AG08396 (cell line): ENCODE measurements around the gene SPATS2L.

ENCODE experiments used
- DNase-seq: peaks from one replicate; pipeline ENCODE4 v3.0.0; 2012; ENCODE audit warnings: low spot score, mixed read lengths

Gene SPATS2L

DNA sequence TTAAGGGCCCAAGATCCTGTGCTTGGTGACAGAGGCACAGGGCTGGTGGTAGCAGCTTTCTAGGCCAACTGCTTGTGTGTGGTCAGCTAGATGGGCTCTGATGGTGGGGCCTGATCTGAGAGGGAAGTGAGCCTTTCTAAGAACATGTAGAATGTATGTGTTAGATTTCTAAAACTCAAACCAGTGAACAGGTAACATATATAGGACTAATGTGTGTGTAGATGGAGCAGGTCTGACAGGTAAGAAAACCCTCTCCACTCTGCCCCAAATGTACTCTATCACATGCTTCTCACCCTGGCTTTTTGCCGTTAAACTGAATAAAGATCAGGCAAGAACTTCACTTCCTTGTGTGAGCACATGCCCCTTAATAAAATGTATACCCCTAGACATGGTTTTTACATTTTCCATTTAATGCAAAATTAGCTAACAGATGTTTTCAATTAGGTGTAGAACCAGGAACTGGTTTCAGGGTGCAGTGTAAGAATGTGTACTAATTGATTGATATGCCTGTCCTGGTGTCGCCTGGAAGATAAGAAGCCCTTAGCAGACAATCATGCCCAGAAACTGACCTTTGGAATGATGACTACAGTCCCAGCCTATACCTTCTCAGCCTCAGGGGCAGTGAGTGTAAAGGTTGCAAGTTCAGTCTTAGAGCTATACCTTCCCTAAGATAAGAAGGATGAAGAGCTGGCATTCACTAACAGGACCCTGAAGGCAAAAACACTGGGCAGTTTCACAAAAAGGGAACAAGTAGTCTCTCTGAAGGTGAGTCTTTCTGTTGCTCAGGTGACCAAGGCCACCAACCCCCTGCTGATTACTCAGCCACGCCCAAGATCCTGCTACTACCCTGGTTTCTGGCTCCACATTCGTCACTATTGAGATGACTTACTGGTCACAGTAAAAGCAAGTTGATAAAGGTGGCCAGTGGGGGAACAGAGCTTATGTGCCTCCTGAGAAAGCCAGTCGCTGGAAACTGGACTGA lies 71.2 kb downstream of the SPATS2L start:
- no peak for DNase-seq

DNA sequence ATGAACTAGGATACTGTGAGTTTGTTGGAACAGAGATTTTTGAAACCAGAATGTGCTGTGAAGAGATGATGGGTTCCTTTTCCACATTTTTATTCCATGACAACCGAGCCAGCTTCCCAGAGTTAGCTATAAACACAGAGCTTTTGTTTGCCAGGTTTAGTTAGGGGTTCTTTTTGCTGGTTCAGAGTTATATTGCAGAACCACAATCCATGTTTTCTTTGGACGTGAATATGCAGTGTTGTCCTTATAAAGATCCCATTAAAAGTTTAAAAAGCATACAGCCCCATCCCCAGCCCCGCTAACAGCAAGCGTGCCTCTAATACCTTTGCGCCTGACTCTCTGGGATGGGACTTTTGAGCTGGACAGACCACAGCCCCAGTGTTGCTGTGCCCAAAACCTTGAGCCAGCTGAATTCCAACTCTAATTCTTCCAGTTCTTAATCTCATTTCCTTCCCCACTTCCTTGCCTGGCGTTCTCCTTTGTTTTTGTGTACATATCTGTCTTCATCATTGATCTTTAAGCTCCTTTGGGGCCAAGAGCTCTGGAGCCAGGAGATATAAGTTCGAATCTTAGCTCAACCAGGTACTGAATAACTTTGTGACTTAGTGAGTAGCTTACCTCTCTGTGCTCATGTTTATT lies 72.3 kb downstream of the SPATS2L start:
- peak; percentile 47 for DNase-seq

DNA sequence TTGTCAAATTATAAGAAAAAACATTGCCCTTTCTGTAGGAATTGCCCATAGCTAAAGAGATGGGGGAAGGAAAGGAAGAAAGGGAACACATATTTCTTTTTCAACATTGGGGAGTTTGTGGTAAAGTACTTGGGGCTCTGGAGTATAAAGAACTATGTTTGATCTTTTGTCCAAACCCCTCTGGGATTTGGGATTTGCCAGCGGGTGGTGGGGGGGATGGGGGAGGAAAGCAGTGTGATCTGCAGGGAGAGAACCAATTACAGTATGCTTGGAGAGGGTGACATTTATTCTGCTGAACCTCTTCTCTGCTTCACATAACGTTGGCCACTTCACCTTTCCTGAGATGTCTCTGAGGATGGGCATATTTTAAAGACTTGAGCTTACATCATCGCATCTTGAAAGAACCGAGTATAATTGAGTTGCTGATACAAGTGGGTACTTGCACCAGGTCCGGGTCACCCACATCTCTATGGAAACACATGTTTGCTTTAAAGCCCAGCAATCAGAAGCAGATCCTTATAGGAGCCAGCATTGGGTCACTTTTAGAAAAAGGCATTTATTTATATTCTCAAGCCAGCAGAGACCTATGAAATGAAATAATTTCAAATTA lies 73.1 kb downstream of the SPATS2L start:
- no peak for DNase-seq

DNA sequence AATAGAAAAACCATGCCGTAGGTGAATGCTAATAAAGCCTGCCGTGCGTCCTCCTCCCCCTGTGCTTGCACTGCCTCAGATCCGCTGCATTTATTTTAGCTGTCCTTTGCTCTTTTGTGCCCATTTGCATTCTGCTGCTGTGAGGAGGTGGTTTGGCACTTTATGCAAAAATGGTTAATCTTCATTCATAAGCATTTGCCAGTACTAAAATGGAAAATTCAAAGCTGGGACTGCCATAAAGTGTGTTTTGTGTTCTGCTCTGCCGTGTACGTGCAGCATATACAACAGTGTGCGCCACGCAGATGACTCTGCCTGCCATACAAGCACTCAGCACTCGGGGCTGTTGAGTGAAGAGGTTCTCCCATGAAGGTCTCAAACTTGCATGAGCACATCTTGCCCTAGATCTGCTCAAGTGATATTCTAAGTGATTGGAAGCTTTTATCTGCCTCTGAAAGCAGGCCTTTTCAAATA lies 73.6 kb downstream of the SPATS2L start:
- no peak for DNase-seq

DNA sequence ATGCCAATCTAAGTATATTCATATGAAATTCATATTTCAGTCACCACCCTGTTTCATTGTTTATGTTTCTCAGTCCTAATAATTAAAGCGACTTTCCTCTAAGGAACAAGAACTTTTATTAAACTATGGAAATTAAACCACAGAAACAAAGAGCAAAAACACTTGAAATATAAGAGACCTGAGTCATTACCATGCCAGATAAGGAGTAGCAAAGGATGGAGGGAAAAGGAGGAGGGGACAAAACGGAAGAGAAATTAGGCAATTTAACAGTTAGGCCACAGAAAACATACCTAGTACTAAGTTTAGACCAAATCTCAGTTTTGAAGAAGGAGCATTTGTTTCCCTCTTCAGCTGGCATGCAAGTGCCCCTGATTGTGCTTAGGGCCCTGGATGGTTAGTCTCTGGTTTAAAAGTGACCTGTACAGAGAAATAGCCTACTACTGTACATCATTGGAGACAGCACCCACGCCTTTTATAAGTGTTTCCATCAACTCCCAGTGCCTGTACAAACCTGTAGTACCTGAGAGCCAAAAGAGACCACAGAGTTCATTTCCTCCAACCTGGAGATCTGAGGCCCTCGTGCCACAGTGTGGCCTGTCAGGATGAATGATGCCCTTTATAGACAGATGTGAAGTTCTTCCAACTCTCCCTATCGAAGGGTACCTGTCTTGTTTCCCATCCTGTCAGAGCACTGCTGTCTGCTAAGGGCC lies 74.5 kb downstream of the SPATS2L start:
- DNase-seq = peak; percentile 41

DNA sequence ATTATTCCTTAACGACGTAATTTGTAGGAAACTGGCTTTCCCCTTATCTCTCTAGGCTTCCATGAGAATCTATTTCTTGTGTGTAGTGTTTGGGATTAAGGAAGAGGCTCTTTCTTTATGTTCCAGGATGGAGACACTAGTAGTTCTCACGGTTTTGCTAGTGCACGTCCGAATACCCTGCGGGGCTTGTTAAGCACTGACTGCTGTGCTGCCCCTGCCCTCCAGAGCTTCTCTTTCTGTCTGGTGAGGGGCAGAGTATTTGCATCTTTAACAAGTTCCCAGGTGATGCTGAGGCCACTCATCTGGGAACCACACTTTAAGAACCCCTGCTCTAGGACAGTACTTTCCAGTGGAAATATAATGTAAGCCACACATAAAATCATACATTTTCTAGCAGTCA lies 76.4 kb downstream of the SPATS2L start:
- no peak for DNase-seq

DNA sequence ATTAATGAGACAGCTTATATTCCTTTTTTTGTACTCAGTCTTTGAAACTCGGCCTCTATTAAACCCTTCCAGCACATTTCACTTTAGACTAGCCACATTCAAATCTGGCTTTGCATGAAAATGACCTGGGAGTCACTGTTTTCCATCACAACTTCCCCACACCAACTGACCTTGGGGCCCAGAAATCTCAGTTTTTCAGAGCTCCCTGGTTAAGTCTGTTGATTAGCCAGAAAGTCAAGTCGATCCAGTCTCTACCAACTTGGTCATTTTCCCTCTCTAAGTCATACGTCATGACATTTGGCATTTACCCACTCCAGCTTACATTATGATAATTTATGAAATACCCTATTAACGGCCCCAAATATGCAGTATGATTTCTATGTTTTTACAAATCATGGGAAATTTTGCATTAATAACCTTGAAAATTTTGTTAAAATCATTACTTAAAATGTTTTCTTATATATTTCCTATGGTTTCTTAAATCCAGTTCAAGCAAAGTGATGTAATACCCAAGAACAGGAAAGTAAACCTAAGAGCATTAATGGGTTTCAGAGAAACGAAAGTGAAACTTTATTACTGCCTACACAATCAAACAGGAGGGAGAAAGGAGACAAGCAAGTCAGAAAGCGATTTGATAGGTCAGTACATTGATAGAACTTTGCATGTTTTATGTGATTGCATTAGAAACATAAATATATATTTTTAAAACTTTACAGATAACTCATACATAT lies 77.1 kb downstream of the SPATS2L start:
- DNase-seq = no peak

DNA sequence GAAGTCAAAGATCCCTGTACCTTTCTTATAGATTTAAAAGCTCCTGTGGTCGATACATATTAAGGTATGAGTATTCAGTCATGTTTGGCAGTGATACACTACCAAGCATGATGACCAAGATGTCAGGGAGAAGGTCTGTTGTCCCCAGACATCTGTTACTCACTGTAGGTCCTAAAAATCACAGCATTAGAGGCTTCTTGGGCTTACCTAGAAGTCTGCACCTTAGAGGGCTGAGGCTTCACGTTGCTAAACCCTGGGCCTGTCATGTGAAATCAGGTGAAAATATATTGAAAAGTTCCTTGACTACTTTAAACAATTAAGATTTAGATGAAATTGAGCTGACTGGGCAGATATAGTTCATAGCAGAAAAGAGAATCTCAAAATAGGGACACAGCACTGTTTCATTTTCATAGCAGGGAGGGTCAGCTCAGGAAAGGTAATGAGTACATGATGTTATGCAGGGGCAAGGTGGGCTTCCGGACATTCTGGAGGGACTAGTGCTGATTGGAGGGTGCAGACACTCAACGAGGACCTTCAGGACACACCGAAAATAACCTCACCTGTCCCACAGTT lies 78.7 kb downstream of the SPATS2L start:
- DNase-seq = no peak

DNA sequence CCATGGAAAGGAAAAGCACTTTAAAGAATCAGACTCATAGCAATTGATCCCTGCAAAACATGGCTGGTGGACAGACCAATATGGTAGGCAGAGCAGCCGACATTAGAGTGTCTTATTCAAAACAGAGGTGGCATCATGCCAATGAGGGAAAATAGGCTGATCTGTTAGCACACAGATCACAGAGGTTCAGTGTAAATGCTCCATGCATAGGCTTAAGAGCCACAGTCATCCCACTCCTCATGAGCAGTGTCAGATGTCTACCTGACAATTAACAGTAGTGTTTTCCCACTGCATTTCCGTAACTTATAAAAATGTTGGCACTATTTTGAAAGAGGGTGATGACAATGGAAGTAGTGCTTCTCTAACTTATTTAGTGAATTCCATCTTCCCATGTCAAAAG lies 86.7 kb downstream of the SPATS2L start:
- no peak for DNase-seq

DNA sequence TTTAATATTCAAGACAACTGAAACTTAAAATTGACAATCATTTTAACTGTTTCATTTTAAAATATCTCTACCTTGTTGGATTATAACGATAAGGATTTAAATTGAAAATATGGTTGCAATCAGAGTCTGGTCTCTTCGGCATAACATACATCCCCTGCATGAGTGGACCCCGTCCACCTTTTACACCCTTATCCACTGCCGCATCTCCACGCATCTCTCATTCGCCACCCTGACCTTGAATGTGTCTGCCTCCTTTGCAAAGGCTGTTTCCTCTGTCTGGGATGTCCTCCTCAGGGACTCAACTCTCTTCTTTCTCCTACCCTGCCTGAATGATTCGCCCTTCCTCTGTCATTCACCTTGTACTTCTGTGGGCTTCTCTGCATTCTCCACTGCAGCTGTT lies 87.6 kb downstream of the SPATS2L start:
- no peak for DNase-seq

DNA sequence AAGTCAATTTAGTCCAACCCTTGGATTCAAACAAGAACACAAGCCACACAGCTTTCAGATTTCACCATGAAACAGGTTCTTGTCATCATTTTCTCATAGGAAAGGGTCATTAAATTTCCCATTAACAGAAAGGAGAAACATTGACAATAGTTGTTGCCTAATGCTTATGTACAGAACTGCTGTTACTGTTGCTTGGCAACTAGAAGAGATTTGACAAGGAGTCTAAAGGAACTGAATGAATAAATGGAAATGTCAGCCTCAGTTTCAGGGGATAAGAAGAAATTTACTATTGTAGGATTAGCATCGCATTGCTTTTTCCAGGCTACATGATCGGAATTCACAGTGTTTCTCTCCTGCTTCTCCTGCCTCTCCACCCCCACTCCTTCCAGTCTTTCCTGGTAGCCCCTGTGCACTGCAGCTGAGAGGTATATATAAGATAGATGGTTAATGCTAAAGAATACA lies 90.3 kb downstream of the SPATS2L start:
- no peak for DNase-seq

DNA sequence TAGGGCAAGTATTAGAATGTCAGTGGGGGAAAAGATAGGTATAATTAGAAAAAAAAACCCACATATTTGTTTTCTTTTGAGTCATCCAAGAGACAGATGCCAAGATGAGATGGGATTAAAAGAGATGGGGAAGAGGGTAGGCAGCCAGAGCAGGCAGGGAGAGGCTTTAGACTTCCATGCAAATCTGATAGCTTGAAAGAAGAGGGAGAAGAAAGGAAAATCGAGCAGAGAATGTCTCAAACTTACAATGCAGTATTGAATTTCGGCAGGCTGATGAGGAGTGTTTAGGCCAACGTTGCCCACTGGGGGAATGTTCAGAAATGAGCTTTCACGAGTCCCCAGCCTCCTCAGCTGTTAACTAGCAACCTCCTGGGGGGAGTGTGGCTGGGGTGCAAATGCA lies 91.3 kb downstream of the SPATS2L start:
- DNase-seq = no peak

DNA sequence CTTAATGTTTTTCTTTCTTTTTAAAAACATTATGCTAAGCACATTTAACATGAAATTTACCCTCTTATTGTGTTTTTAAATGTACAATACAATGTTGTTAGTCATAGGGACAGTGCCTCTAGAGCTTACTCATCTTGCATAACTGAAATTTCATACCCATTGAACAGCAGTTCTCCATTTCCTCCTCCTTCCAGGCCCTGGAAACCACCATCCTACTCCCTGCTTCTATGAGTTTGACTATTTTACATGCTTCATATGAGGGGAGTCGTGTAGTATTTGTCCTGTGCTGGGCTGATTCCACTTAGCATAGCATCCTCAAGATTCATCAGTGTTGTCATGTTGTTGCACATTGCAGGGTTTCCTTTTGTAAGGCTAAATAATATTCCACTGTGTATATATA lies 92.6 kb downstream of the SPATS2L start:
- no peak for DNase-seq

DNA sequence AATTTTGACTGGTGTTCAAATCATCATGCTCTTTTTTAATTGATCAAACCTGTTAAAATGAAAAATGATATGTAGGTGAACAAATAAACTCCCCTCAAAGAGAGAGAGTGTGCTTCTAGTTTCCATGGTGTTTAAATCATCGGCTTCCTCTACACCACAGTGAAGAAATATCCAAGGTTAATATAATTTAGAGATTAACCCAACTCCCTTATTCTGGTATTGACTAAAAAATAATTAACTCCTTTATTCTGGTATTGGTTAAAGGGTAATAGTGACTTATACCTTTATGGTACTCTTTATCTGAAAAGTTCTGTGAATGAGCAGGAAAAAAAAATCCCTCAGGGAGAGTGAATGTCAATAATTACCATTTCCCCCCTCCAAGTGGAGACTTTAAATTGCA lies 93.1 kb downstream of the SPATS2L start:
- no peak for DNase-seq

DNA sequence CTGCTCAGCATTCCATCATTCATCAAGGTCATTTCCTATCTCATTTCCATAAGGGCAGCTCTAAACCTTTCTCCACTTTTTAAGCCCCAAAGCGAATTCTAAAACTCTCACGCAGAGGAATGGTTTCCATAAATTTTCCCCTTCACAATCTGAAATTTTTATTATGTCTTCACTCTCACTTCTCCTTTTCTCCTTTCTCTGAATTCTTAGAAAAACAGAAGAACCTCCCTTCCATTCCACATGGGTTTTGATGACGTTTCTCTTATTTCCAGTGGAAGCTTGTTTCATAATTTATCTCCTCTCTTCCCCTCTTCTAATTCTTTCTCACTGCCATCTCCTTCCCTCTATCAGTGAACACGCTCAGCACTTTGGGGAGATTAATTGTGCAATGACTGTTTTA lies 97.3 kb downstream of the SPATS2L start:
- DNase-seq = no peak

DNA sequence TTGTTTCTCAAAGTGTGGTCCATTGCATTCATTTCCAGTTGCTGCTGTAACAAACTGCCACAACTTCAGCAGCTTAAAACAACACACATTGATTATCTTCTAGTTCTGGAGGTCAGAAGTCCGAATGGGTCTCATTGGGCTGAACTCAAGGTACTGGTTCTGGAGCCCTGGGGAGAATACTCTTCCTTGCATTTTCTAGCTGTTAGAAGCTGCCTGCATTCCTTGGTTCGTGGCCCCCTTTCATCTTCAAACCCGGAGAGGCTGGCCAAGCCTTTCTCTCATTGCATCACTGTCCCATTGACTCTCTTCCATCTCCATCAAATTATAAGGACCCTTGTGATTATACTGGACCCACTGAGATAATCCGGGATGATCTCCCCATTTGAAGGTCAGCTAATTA lies 98.1 kb downstream of the SPATS2L start:
- DNase-seq = no peak

DNA sequence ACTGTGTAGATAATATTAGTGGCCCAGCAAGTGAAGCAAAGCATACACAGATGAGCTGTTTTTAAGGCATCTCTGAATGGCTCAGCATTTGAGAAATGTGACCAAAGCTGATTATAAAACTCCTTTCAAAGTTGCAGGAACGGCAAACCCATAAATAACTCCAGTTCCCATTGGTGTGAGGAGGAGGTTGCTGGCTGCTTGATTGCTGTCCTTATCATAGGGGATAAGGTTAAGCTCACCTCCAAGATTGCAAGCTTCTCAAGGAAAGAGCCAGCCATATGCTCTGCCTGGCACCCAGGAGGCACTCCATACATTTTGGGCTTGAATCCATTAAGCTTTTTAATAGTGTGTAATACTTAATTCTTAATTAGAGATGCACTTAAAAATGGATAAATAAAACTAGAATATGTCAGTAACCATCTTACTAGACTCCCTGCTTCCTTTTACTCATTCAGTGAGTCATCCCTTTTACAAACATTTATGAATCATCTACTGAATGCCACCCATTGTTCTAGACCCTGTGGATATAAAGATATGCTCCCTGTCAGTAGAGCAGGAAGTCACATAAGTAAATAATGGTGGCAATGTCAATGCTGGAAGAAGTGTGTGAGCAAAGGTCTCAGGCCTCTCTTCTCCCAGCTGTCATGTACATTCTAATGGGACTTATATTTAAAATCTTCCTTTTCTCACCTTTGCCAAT lies 99.3 kb downstream of the SPATS2L start:
- DNase-seq = peak; percentile 56

DNA sequence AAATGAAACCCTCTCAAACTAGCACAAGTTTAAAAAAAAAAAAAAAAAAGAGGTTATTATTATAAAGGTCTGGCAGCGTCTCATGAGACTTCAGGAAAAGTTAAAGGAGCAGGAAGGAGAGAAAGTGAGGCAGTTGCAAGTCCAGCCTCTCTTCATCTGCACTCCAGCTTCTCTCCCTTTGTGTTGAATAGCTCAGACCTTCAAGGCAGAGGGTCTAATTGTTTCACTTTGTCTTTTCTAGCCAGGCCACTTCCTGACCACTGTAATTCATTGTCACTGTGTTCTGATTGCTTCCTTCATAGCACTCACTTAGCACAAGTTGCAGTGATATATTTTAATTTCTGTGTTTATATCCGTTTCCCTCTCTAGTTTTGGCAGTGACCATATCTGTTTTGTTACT lies 99.9 kb downstream of the SPATS2L start:
- no peak for DNase-seq

DNA sequence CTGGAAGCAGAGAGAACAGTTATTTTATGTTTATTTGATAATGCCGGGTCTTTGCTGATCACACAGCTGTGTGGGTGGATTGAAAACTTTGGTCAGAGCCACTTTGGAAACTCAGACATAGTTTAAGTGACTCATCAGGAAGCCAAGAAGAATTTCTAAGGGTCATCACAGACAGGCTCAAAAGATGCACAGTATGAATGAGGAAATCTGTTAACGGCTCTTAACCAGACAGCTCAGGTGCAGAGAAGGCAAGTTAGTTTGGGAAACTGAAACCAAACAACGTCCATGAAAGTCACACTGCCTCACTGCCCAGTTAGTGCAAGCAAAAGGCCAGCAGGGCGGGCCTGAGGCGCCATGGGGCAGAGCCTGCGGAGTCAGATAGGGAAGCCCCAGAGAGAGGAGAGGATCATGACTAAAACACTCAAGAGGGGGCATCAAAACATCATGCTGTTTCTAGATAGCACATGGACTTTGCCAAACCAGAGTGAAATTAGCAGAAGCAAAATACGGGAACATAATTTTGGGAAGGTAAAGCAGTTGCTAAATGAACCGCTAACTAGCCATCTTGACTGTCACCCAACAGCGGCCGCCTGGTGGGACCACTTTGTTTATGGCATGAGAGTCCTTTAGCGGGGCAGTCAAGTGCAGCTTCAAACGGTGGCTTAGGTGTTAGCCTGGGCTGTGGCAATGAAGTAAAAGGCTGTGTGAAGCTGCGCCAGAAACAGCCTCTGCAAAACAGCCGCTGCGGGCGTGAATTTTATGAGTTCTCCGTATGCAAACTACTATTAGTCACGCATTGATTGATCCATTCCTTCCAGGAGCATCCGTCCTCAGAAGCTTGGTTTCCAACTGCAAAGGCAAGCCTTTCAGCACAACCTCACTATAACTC lies 102.2 kb downstream of the SPATS2L start:
- peak; percentile 67 for DNase-seq
